Measurements from ENCODE around the gene ZNF511. TPM values are rescaled to one million over a fixed set of nuclear protein-coding genes. Genes with fewer than 3 reads are reported as not detected.

Gene ZNF511, protein sequence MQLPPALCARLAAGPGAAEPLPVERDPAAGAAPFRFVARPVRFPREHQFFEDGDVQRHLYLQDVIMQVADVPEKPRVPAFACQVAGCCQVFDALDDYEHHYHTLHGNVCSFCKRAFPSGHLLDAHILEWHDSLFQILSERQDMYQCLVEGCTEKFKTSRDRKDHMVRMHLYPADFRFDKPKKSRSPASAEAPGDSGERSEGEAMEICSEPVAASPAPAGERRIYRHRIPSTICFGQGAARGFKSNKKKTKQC
- total RNA-seq (2014; rRNA removed) (78.4 and 84.3 TPM in 2 replicates), Bru-seq, nascent RNA (percentile 71 among the genes with signal in this experiment), BruChase-seq, experiment 1, labeled RNA remaining after a 6-hour chase (percentile 89 among the genes with signal in this experiment), BruChase-seq, experiment 2, labeled RNA remaining after a 2-hour chase (percentile 84 among the genes with signal in this experiment)
- long read RNA-seq, transcript ZNF511-202 (6 exons, 1,520 nt), result major isoform, 49 of 65 reads
- long read RNA-seq, partial matches to known transcripts, result 8 of 65 reads
- long read RNA-seq, other reads (novel, unspliced or antisense), result 6 of 65 reads

DNA sequence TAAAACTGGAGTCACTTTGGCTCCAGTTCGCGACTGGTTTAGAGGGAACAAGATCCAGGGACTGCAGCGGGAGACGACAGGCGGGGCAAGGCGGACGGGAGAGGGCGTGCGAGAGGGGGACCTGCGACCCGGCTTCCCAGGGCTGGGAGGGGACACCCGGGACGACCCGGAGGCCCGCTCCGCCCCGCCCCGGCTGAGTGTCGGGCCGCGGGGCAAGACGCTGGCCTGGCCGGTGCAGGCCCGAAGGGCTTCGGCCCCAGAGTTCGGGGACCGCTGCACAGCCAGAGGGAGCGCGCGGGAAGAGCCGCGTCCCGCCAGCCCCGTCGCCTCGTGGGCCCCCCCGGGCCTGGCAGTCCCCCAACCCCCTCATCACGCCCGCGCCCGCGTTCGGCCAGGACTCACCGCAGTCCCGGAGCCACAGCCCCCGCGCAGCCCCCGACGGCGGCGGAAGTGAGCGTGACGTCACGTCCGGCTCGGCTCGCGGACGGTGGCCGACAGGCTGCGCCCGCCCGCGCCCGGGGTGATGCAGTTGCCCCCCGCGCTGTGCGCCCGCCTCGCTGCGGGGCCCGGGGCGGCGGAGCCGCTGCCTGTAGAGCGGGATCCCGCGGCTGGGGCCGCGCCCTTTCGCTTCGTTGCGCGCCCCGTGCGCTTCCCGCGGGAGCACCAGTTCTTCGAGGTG is at the start of gene ZNF511, which contains the start of gene TUBGCP2:
Gene ZNF511, plus strand, starts transcription at position 494 of the 679 bp plus-strand sequence. Its CDS starts 30 bp downstream, at position 524.
Gene TUBGCP2, minus strand, starts transcription at position 452 of the 679 bp plus-strand sequence. CDS start 5,931 bp downstream, outside the sequence.
- Histone ChIP-seq H3K79me2 (ENCODE audit: low read length) (peaks cover 64% of the 10 kb centered on the region), H3F3A (ENCODE audit: low read length, unreplicated experiment) (no peaks in the 10 kb centered on the region), H3K27ac (ENCODE audit: low read length) (peak within 1 kb of the TSS; percentile 85), H3K9ac (ENCODE audit: low read length) (peak within 1 kb of the TSS; percentile 98), H3K36me3 (ENCODE audit: low read depth, low read length) (peaks cover 4% of the 10 kb centered on the region; the same call in 1 of the 2 replicates), H3K27me3 (ENCODE audit: low read length) (no peaks in the 10 kb centered on the region), H3K9me3 (ENCODE audit: low read length) (no peaks in the 10 kb centered on the region), H2AFZ (ENCODE audit: low read length) (peak within 1 kb of the TSS; percentile 69; the same call in 1 of the 2 replicates), H4K20me1 (ENCODE audit: low read length) (peaks cover 17% of the 10 kb centered on the region; the same call in 1 of the 2 replicates), H3K4me2 (ENCODE audit: low read length) (peak within 1 kb of the TSS; percentile 98), H3K4me1 (ENCODE audit: insufficient read depth, low read length) (peaks cover 17% of the 10 kb centered on the region), H3K9me2 (replicated peaks; ENCODE audit: low read length) (no peaks in the 10 kb centered on the region), H3K4me3 (ENCODE audit: low read length) (peak within 1 kb of the TSS; percentile 98)
- TF ChIP-seq, protein P1, sequence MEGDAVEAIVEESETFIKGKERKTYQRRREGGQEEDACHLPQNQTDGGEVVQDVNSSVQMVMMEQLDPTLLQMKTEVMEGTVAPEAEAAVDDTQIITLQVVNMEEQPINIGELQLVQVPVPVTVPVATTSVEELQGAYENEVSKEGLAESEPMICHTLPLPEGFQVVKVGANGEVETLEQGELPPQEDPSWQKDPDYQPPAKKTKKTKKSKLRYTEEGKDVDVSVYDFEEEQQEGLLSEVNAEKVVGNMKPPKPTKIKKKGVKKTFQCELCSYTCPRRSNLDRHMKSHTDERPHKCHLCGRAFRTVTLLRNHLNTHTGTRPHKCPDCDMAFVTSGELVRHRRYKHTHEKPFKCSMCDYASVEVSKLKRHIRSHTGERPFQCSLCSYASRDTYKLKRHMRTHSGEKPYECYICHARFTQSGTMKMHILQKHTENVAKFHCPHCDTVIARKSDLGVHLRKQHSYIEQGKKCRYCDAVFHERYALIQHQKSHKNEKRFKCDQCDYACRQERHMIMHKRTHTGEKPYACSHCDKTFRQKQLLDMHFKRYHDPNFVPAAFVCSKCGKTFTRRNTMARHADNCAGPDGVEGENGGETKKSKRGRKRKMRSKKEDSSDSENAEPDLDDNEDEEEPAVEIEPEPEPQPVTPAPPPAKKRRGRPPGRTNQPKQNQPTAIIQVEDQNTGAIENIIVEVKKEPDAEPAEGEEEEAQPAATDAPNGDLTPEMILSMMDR (conservative IDR thresholded peaks at IDR 0.05; ENCODE audit: low read depth, low read length), result no peak
- TF ChIP-seq EZH2 (IDR thresholded peaks at IDR 0.05; ENCODE audit: low read length, unreplicated experiment) (no peak), EZH2phosphoT487 (IDR thresholded peaks at IDR 0.05; ENCODE audit: borderline replicate concordance, low read length) (no peak)
- no TSS peak for BruUV-seq (replicated peaks)
- ChIA-PET CTCF (interaction anchor here (0.6 kb wide), 1 partner anchor 15 kb away, joined by 3 read pairs; no protein-coding TSS in a partner anchor), POLR2A (ENCODE audit: unreplicated experiment) (no interaction called here)
- intact Hi-C loops (cut with micrococcal nuclease), result loop anchor here (5.0 kb wide), 1 partner anchor 51 kb away; no protein-coding TSS in a partner anchor
- ATAC-seq (peak; percentile 63), DNase-seq (peak; percentile 72)

DNA sequence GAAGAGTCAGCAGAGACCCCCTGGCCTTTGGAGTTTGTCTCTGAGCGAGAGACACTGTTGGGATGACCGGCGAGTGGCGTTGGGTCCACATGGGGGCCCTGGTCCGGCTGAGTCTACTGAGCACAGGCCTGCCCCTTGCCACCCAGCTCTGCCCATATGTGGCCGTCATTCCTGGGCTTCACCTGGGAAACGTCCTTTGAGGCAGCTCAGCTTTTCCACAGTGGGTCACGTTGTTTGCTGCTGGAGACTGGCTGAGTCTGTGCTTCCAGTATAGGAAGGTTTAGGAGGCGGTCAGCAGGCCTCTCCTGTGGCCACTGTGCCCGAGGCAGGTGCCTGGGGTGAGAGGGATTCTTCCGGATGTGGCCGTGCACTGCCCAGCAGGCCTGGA is 49.1 kb upstream of the ZNF511 start:
- Histone ChIP-seq H3F3A (ENCODE audit: low read length, unreplicated experiment) (no peaks in the 10 kb centered on the region), H3K9ac (ENCODE audit: low read length) (peak overlapping the region; percentile 71), H3K27ac (ENCODE audit: low read length) (peak overlapping the region; percentile 97), H2AFZ (ENCODE audit: low read length) (no peak overlapping the region), H3K9me2 (replicated peaks; ENCODE audit: low read length) (no peaks in the 10 kb centered on the region), H3K36me3 (ENCODE audit: low read depth, low read length) (no peaks in the 10 kb centered on the region), H4K20me1 (ENCODE audit: low read length) (no peaks in the 10 kb centered on the region), H3K4me2 (ENCODE audit: low read length) (peak overlapping the region; percentile 50), H3K79me2 (ENCODE audit: low read length) (no peaks in the 10 kb centered on the region), H3K4me1 (ENCODE audit: insufficient read depth, low read length) (peaks cover 57% of the 10 kb centered on the region), H3K9me3 (ENCODE audit: low read length) (no peaks in the 10 kb centered on the region), H3K27me3 (ENCODE audit: low read length) (no peaks in the 10 kb centered on the region), H3K4me3 (ENCODE audit: low read length) (no peak overlapping the region)
- TSS peak; percentile 49 for BruUV-seq (replicated peaks)
- intact Hi-C loops (cut with micrococcal nuclease), result loop anchor here (5.0 kb wide), 1 partner anchor 48 kb away; the partner anchor contains the start of genes TUBGCP2 and ZNF511
- TF ChIP-seq EZH2phosphoT487 (IDR thresholded peaks at IDR 0.05; ENCODE audit: borderline replicate concordance, low read length) (no peak), EZH2 (IDR thresholded peaks at IDR 0.05; ENCODE audit: low read length, unreplicated experiment) (no peak)
- TF ChIP-seq, protein P1 (conservative IDR thresholded peaks at IDR 0.05; ENCODE audit: low read depth, low read length), result no peak
- CTCF ChIA-PET, result interaction anchor here (0.6 kb wide), 1 partner anchor 33 kb away, joined by 3 read pairs; no protein-coding TSS in a partner anchor
- ATAC-seq (peak; percentile 3), DNase-seq (peak; percentile 4)
- POLR2A ChIA-PET (ENCODE audit: unreplicated experiment), result no interaction called here

Measured in PC-3 (cell line).